HL-60 (cell line): ENCODE measurements around the gene ZRANB3.

Experiments used
- CTCF ChIP-seq: IDR thresholded peaks from one replicate; pipeline ENCODE4 v1.5.1; 2011; ENCODE audit warnings: low read length, control low read depth, inconsistent platforms; ENCODE audit not compliant: insufficient read depth
- GABPA ChIP-seq: IDR thresholded peaks from 2 replicates; pipeline ENCODE4 v1.6.1; 2012; ENCODE audit warnings: low read depth
- POLR2AphosphoS5 ChIP-seq: IDR thresholded peaks from 2 replicates; pipeline ENCODE4 v1.6.1; 2012; ENCODE audit warnings: low read depth
- SPI1 ChIP-seq: IDR thresholded peaks from 2 replicates; pipeline ENCODE4 v1.6.1; 2012; ENCODE audit warnings: low read depth, mild to moderate bottlenecking, borderline replicate concordance

- TF ChIP-seq CTCF, result no peak
- TF ChIP-seq POLR2AphosphoS5, result no peak
- TF ChIP-seq GABPA, result no peak
- no peak for TF ChIP-seq SPI1
Observed at GRCh38 chr2:135490376-135490775, 40.6 kb downstream of the ZRANB3 start.
